HG02642 (cell line): ENCODE data around the gene TGFB1I1.
A peak's percentile ranks its signal among the peaks of the same experiment; 100 is the strongest.

Experiments used
- ATAC-seq: cut with Tn5 transposase; IDR thresholded peaks from one replicate; pipeline ENCODE4 v1.9.1; 2021; ENCODE audit warnings: mild to moderate bottlenecking; ENCODE audit not compliant: unreplicated experiment, poor library complexity

The TGFB1I1 gene

DNA sequence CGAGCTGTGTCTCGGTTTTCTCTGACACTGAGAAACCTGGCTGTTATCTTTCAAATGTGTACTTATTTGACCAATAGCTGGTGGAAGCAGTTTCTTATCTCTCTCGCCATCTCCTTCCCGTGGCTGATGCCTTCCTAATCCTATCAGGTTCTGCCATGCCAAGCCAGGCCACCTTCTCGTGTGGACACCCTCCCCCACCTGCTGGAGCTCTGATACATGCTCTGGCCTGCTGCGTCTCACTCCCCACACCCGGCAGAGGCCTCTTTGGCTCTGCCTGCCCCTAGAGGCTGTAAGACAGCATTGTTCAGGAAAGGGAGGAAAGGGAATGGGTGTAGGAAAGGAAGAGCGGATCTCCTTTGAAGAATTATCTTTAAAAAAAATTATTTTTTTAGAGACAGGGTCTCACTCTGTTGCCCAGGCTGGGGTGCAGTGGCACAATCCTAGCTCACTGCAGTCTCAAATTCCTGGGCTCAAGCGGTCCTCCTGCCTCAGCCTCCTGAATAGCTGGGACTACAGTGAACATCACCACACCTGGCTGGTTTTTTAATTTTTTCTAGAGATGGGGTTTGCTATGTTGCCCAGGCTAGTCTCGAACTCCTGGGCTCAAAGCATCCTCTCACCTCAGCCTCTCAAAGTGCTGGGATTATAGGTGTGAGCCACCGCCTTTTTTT, 20.1 kb upstream of the TGFB1I1 start:
- ATAC-seq, result no peak

DNA sequence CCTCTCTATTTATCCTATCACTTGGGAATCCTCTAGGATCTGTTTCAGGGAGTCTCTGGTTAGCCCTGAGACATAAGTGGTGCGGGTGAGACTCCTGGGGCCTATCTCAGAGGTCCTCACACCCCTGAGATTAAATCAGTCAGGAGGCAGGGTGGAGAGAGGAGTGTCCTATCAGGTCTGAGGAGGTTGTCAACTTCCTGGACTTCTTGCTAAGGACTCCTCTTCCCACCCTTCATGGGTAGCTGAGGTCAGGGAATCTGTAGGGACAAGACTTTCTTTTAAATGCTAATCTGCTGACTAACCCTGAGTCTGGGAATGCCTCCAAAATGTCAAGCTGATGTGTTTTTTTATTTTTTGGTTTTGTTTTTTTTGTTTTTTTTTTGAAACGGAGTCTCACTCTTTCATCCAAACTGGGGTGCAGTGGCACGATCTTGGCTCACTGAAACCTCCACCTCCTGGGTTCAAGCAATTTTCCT, 19.3 kb upstream of the TGFB1I1 start:
- ATAC-seq, result no peak

- ATAC-seq, result no peak
These were observed 18.4 kb upstream of the TGFB1I1 start for GRCh38 chr16:31453255-31454204.

GRCh38 chr16:31455601-31456314, 16.2 kb upstream of the TGFB1I1 start:
- ATAC-seq, result no peak

DNA sequence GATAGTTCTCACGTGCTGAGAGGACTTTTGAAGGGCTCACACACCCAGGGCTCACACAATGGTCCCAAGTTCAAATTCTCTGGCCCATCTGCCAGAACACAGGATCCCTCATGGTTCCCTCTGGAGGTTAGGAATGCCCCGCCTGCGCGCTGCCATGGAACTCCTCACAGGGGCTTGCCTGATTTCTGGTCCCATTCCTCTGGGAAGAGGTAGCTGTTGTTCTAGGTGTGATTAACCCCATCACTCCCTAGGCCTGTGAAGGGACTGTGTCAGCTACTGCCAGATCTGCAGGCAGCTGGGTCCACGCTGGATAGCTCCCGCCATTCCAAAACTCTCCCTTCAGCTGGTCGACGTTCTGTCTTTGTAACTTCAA, 15.0 kb upstream of the TGFB1I1 start:
- ATAC-seq, result no peak

- ATAC-seq, result peak; percentile 7
These were observed 13.7 kb upstream of the TGFB1I1 start for GRCh38 chr16:31458073-31458843.

DNA sequence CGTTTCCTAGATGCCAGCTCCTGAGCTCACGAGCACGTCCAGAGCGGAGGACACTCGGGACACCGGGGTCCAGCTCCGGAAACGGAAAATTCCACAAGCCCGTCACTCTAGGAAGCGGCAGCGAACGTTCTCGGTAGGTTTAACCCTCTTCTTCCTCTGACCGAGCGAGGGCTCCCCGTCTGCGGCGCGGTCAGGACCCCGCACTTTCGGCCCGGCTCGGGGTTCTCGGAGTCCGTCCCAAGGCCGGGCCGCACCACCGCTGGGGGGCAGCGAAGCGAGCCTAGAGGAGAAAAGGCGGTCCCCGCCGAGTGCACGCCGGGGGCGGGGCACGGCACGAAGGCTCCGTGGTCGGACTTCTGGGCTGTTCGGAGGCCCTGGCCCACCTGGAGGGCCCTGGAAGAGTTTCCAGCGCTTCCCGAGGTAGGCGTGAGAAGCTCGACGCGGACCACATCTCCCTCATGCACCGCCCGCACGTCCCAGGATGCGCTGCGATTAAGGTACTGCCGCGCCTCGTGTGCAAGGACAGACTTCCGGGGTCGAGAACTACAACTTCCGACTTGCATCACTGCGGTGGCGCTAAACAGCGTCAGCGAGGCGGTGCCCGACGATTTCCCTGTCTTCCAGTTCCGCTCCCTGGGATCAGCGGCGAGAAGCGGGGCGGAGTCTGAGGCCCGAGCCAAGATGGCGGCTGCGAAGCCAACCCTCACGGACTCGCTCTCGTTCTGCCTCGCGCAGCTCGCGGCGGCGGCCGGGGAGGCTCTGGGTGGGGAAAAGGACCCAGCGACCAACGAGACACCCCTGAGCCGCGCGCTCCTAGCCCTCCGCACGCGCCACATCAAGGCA, 12.9 kb upstream of the TGFB1I1 start, which contains the start of gene ARMC5:
Gene ARMC5, plus strand, starts transcription at position 658 of the 843 bp plus-strand sequence. Its CDS starts 24 bp downstream, at position 682.
- peak; percentile 76 for ATAC-seq

- ATAC-seq, result peak; percentile 75
These were observed 12.0 kb upstream of the TGFB1I1 start for GRCh38 chr16:31459687-31460581.

GRCh38 chr16:31460582-31461002, 11.4 kb upstream of the TGFB1I1 start:
- ATAC-seq, result no peak

DNA sequence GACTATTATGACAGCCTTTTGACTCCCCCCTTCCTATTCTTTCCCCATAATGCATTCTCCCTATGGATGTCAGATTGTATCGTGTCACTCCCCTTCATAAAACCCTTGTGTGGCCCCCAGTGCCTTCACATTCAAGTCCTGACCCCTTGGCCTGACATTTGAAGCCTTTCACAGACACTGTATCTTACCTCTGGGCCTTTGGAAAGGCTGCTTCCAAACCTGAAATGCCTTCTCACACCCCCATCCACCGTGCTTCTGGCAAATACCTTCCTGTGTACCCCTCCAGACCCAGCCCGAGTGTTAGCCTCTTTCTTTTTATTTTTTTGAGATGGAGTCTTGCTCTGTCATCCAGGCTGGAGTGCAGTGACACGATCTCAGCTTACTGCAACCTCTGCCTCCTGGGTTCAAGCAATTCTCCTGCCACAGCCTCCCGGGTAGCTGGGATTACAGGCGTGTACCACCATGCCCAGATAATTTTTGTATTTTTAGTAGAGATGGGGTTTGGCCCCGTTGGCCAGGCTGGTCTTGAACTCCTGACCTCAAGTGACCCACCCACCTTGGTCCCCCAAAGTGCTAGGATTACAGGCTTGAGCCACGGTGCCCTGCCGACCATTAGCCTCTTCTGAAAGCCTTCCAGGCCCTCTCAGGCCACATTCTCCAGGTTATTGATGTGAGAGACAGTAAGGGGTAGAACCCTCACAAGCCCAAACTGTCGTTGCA, 10.6 kb upstream of the TGFB1I1 start:
- ATAC-seq, result no peak

- no peak for ATAC-seq
These were observed 9.8 kb upstream of the TGFB1I1 start for GRCh38 chr16:31461921-31462804.

DNA sequence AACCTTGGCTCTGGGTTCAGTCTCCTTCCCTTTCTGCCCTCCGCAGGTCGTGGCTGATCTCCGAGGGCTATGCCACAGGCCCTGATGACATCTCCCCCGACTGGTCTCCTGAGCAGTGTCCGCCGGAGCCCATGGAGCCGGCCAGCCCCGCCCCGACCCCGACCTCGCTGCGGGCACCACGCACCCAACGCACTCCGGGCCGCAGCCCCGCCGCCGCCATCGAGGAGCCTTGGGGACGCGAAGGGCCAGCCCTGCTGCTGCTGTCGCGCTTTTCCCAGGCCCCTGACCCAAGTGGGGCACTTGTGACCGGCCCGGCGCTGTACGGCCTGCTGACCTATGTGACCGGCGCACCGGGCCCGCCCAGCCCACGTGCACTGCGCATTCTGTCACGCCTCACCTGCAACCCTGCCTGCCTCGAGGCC, 7.6 kb upstream of the TGFB1I1 start:
- no peak for ATAC-seq

- no peak for ATAC-seq
These were observed 7.1 kb upstream of the TGFB1I1 start for GRCh38 chr16:31464781-31465260.

DNA sequence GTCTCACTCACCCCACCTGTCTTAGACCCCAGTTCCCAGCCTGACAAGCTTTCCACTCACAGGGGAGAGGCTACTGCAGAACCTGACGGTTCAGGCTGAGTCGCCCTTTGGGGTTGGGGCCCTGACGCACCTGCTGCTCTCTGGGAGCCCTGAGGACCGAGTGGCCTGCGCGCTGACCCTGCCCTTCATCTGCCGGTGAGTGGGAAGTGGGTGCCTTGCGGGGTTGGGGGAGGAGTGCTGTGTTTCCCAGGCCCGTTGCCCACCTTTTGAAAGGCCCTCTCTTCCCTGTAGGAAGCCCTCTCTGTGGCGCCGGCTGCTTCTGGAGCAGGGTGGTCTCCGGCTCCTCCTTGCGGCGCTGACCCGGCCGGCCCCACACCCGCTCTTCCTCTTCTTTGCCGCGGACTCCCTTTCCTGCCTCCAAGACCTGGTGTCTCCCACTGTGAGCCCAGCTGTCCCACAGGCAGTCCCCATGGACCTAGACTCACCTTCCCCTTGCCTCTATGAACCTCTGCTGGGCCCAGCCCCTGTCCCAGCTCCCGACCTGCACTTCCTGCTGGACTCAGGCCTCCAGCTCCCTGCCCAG, 6.1 kb upstream of the TGFB1I1 start:
- ATAC-seq, result no peak

- ATAC-seq, result no peak
These were observed 5.5 kb upstream of the TGFB1I1 start for GRCh38 chr16:31466381-31466841.
